ENCODE measurements around the gene COL28A1.

COL28A1 gene

DNA sequence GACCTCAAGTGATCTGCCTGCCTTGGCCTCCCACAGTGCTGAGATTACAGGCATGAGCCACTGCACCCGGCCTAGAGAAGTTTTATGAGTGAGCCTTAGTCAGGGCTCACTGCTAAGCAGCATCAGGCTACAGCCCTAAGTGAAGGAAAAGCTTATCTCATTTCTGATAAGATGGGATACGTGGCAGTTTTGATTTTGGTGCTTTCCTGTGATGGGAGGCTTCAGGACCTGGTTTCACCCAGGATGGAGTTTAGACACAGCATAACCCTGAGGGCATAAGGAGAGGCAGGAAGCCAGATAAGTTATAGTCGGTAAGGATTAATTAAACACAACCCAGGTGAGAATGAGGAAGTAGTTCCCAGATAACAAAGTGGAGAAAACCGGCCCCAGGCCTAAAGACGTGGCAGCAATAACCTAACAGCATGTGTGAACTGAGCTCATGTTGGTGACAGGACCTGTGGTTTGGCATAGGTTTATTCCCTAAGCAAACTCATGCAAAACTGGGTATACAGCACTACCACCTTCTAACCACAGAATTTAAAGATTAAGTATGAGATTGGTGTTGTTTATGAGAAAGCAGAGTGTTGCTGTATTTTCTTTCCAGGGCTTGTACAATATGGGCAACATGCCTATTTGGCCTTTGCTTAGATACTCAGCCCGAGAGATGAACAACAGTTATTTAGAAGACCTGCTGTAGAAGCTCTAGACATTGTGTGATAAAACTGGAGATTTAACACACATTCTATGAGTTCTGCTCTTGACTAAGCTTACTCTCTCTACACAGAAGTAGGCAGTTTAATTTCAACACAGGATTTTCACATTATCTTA is 119.4 kb downstream of the COL28A1 start:
- Histone ChIP-seq H3K4me2 (ENCODE audit: low read length) (no peak overlapping the region), H3K9ac (ENCODE audit: low read length) (no peak overlapping the region), H3K4me3 (ENCODE audit: low read depth, low read length, poor library complexity, severe bottlenecking) (no peak overlapping the region), H3K4me1 (ENCODE audit: insufficient read depth, low read length, severe bottlenecking) (no peaks in the 10 kb centered on the region), H3K27ac (ENCODE audit: low read depth, low read length, poor library complexity, severe bottlenecking) (no peak overlapping the region), H3K36me3 (ENCODE audit: insufficient read depth, low read length) (no peaks in the 10 kb centered on the region), H3K9me2 (ENCODE audit: low read depth, low read length) (no peaks in the 10 kb centered on the region), H3K27me3 (ENCODE audit: insufficient read depth, low read length) (no peaks in the 10 kb centered on the region), H3F3A (ENCODE audit: insufficient read depth, low read length) (no peaks in the 10 kb centered on the region), H3K79me2 (ENCODE audit: insufficient read depth, low read length) (no peaks in the 10 kb centered on the region), H2AFZ (ENCODE audit: low read length) (no peak overlapping the region), H4K20me1 (ENCODE audit: insufficient read depth, low read length) (no peaks in the 10 kb centered on the region), H3K9me3 (ENCODE audit: low read length) (no peaks in the 10 kb centered on the region)
- TF ChIP-seq EZH2 (IDR thresholded peaks at IDR 0.05; ENCODE audit: borderline replicate concordance, low read length), result no peak
- TF ChIP-seq, protein P1, sequence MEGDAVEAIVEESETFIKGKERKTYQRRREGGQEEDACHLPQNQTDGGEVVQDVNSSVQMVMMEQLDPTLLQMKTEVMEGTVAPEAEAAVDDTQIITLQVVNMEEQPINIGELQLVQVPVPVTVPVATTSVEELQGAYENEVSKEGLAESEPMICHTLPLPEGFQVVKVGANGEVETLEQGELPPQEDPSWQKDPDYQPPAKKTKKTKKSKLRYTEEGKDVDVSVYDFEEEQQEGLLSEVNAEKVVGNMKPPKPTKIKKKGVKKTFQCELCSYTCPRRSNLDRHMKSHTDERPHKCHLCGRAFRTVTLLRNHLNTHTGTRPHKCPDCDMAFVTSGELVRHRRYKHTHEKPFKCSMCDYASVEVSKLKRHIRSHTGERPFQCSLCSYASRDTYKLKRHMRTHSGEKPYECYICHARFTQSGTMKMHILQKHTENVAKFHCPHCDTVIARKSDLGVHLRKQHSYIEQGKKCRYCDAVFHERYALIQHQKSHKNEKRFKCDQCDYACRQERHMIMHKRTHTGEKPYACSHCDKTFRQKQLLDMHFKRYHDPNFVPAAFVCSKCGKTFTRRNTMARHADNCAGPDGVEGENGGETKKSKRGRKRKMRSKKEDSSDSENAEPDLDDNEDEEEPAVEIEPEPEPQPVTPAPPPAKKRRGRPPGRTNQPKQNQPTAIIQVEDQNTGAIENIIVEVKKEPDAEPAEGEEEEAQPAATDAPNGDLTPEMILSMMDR (IDR thresholded peaks at IDR 0.05; ENCODE audit: low read length), result no peak

DNA sequence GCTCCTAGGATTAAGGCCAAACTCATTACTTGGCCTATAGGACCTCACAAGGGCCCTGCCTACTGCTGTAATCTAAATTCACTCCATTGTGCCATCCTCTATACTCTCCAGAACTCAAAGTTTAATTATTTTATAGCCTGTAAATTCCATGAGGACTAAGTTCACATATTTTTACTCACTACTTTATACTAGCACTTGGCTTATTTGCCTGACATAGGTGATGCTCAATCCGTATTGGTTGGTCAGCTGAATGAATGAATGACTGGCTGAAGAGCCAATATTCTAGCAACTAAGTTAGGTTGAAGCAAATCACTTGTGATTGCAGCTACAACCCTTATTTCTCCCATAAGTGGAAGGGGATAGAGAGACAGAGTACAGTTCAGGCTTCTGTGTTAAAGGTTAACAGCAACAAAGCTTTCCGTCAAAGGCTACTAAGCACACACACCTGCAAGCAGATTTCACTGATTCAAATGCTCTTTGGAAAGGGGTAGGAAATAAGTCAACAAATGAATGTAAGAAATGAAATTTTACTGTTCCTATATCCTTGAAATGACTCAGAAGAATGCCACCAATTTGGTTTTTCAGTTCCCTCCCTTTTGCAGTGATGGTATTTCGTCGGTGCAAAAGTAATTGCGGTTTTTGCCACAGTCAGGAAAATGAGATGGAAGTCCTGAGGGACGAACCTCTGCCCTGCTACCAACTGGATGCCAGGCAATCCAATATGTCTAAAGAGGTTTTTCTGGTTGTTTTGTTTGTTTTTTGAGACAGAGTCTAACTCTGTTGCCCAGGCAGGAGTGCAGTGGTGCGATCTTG is 120.7 kb downstream of the COL28A1 start:
- Histone ChIP-seq H3K4me2 (ENCODE audit: low read length) (no peak overlapping the region), H3F3A (ENCODE audit: insufficient read depth, low read length) (no peaks in the 10 kb centered on the region), H3K27ac (ENCODE audit: low read depth, low read length, poor library complexity, severe bottlenecking) (no peak overlapping the region), H2AFZ (ENCODE audit: low read length) (no peak overlapping the region), H3K9ac (ENCODE audit: low read length) (no peak overlapping the region), H3K27me3 (ENCODE audit: insufficient read depth, low read length) (no peaks in the 10 kb centered on the region), H4K20me1 (ENCODE audit: insufficient read depth, low read length) (no peaks in the 10 kb centered on the region), H3K9me3 (ENCODE audit: low read length) (no peaks in the 10 kb centered on the region), H3K4me3 (ENCODE audit: low read depth, low read length, poor library complexity, severe bottlenecking) (no peak overlapping the region), H3K36me3 (ENCODE audit: insufficient read depth, low read length) (no peaks in the 10 kb centered on the region), H3K9me2 (ENCODE audit: low read depth, low read length) (no peaks in the 10 kb centered on the region), H3K4me1 (ENCODE audit: insufficient read depth, low read length, severe bottlenecking) (no peaks in the 10 kb centered on the region), H3K79me2 (ENCODE audit: insufficient read depth, low read length) (no peaks in the 10 kb centered on the region)
- TF ChIP-seq EZH2 (IDR thresholded peaks at IDR 0.05; ENCODE audit: borderline replicate concordance, low read length), result no peak
- TF ChIP-seq, protein P1 (IDR thresholded peaks at IDR 0.05; ENCODE audit: low read length), result no peak

DNA sequence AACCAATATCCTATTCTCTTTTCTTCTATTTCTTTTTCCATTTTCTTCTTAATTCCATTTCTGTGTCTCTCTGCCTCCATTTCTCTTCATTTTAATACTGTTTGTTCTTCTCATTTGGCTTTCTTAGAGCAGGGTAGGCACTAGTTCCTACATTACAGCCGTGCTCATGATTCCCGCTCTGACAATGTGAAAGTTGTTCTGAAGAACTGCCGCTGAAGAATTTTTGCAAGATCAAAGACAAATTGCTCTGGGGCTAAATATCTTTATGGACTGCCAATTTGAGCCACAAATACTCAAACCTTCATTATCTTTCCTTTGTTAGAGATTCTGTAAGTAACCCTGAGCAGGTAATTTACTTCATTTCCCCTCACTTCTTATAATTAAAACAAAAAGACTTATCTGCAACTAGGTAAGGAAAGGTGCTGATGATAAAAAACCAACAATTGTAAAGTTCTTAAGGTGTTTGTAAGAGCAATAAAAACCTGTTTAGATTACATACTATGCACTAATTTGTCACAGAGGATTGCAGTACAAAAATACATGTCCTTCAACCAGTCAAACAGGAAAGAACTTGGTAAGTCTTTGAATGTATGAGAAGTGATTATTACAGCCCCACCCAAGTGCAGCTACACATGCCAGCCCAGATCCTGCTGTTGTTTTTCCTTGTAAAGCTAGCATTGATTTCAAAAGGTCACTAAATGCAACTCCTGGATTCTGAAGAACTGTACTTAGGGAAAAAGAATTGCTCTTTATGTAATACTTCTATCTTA is 127.5 kb downstream of the COL28A1 start:
- Histone ChIP-seq H3K27me3 (ENCODE audit: insufficient read depth, low read length) (no peaks in the 10 kb centered on the region), H3F3A (ENCODE audit: insufficient read depth, low read length) (no peaks in the 10 kb centered on the region), H3K79me2 (ENCODE audit: insufficient read depth, low read length) (no peaks in the 10 kb centered on the region), H2AFZ (ENCODE audit: low read length) (no peak overlapping the region), H3K4me3 (ENCODE audit: low read depth, low read length, poor library complexity, severe bottlenecking) (no peak overlapping the region), H3K9me3 (ENCODE audit: low read length) (peaks cover 8% of the 10 kb centered on the region; the same call in 1 of the 2 replicates), H3K9me2 (ENCODE audit: low read depth, low read length) (no peaks in the 10 kb centered on the region), H3K27ac (ENCODE audit: low read depth, low read length, poor library complexity, severe bottlenecking) (no peak overlapping the region), H3K9ac (ENCODE audit: low read length) (no peak overlapping the region), H3K4me2 (ENCODE audit: low read length) (no peak overlapping the region), H4K20me1 (ENCODE audit: insufficient read depth, low read length) (no peaks in the 10 kb centered on the region), H3K4me1 (ENCODE audit: insufficient read depth, low read length, severe bottlenecking) (no peaks in the 10 kb centered on the region), H3K36me3 (ENCODE audit: insufficient read depth, low read length) (no peaks in the 10 kb centered on the region)
- no peak for TF ChIP-seq EZH2 (IDR thresholded peaks at IDR 0.05; ENCODE audit: borderline replicate concordance, low read length)
- TF ChIP-seq, protein P1 (IDR thresholded peaks at IDR 0.05; ENCODE audit: low read length), result no peak

All from OCI-LY1 (cell line).